EH (cell line): ENCODE data around the gene TNS2.
A peak's percentile ranks its signal among the peaks of the same experiment; 100 is the strongest.
"Not testable (repeated sequence)": the region's sequence is repeated elsewhere in the genome, so short reads cannot be mapped to it uniquely, and the experiment has no call there.

ENCODE experiments used
- DNase-seq: peaks from one replicate; pipeline ENCODE4 v3.0.0-alpha.2; 2015; ENCODE audit warnings: low read depth

The TNS2 gene

GRCh38 chr12:53049571-53050318, at the start of gene TNS2:
TSS of gene TNS2 (plus strand) at chr12:53050065. CDS start at chr12:53050186, 121 bp downstream.
- peak; percentile 82 for DNase-seq

- DNase-seq: peak; percentile 48
These were observed 45.7 kb upstream of the TNS2 start for GRCh38 chr12:53004178-53004577.

GRCh38 chr12:53004582-53004981, 45.3 kb upstream of the TNS2 start:
- DNase-seq: peak; percentile 27

- DNase-seq: peak; percentile 4
These were observed 44.5 kb upstream of the TNS2 start for GRCh38 chr12:53005215-53005985.

GRCh38 chr12:53005986-53006809, 43.7 kb upstream of the TNS2 start, which contains the start of gene EIF4B:
TSS of gene EIF4B (plus strand) at chr12:53006456. CDS start at chr12:53006484, 28 bp downstream.
- peak; percentile 100 for DNase-seq

- DNase-seq: peak; percentile 74
These were observed 43.0 kb upstream of the TNS2 start for GRCh38 chr12:53006810-53007309.

- DNase-seq: no peak
These were observed 42.5 kb upstream of the TNS2 start for GRCh38 chr12:53007343-53007742.

GRCh38 chr12:53008760-53009159, 41.1 kb upstream of the TNS2 start:
- not testable (repeated sequence) for DNase-seq

- no peak for DNase-seq
These were observed 38.9 kb upstream of the TNS2 start for GRCh38 chr12:53010955-53011354.

- DNase-seq: no peak
These were observed 38.0 kb upstream of the TNS2 start for GRCh38 chr12:53011889-53012288.

- no peak for DNase-seq
These were observed 36.9 kb upstream of the TNS2 start for GRCh38 chr12:53012928-53013327.

GRCh38 chr12:53014709-53015108, 35.2 kb upstream of the TNS2 start:
- DNase-seq: no peak

GRCh38 chr12:53025250-53025649, 24.6 kb upstream of the TNS2 start:
- no peak for DNase-seq

GRCh38 chr12:53027014-53027413, 22.9 kb upstream of the TNS2 start:
- not testable (repeated sequence) for DNase-seq

- DNase-seq: no peak
These were observed 18.2 kb upstream of the TNS2 start for GRCh38 chr12:53031616-53032015.

GRCh38 chr12:53033832-53034231, 16.0 kb upstream of the TNS2 start:
- not testable (repeated sequence) for DNase-seq

- no peak for DNase-seq
These were observed 15.4 kb upstream of the TNS2 start for GRCh38 chr12:53034459-53034858.

- DNase-seq: no peak
These were observed 13.1 kb upstream of the TNS2 start for GRCh38 chr12:53036802-53037201.

GRCh38 chr12:53039851-53040250, 10.0 kb upstream of the TNS2 start:
- no peak for DNase-seq

- DNase-seq: no peak
These were observed 7.0 kb upstream of the TNS2 start for GRCh38 chr12:53042607-53043454.

GRCh38 chr12:53044052-53044581, 5.7 kb upstream of the TNS2 start:
- DNase-seq: no peak
